Glomerular endothelial cell (primary cell): Measurements from ENCODE around the gene CACNA1S. TPM values are rescaled to one million over a fixed set of nuclear protein-coding genes. Genes with fewer than 3 reads are reported as not detected.

Experiments used
- DNase-seq: peaks from one replicate; pipeline ENCODE4 v3.0.0-alpha.2; 2011; ENCODE audit warnings: low read depth, low spot score; ENCODE audit errors: extremely low read depth
- total RNA-seq: library from RNA; depleted of rRNA; stranded (reverse); fragments of >200 nt; gene quantifications from 2 replicates; pipeline ENCODE4 v1.2.3, GENCODE V29; 2015

The CACNA1S gene
- total RNA-seq, 1 donor from 2014 or later: not detected

GRCh38 chr1:200990114-200990513 lies 122.1 kb downstream of the CACNA1S start:
- DNase-seq: no peak

Other genes with a start within 250 kb of the CACNA1S start
- gene GPR25, start 239.4 kb downstream of the CACNA1S start, total RNA-seq: not detected in 2 replicates
- 2.3 and 2.8 TPM in 2 replicates for gene INAVA, start 217.5 kb downstream of the CACNA1S start, total RNA-seq
- gene KIF21B, start 88.7 kb downstream of the CACNA1S start, total RNA-seq: 3.1 and 3.8 TPM in 2 replicates
- gene ASCL5, start 14.8 kb upstream of the CACNA1S start, total RNA-seq: not detected in 2 replicates
- 66.0 and 80.0 TPM in 2 replicates for gene TMEM9, start 42.0 kb upstream of the CACNA1S start, total RNA-seq
- gene IGFN1, start 78.4 kb upstream of the CACNA1S start, total RNA-seq: 0.10 TPM in 1 of 2 replicates, not detected in the other
- 0.15 and 0.47 TPM in 2 replicates for gene PKP1, start 171.1 kb upstream of the CACNA1S start, total RNA-seq